HEK293 (cell line): ENCODE results near the gene RAB1A.
"Not testable (repeated sequence)": the region's sequence is repeated elsewhere in the genome, so short reads cannot be mapped to it uniquely, and the experiment has no call there.

Experiments
- PRDM1 ChIP-seq: fragments of 450-650 bp; formaldehyde crosslinking; IDR thresholded peaks from 2 replicates; pipeline ENCODE4; 2016; ENCODE audit warnings: missing biosample characterization, missing genetic modification characterization
- ZNF140 ChIP-seq: fragments of 450-650 bp; formaldehyde crosslinking; IDR thresholded peaks from 2 replicates; pipeline ENCODE4 v1.5.1; 2016; ENCODE audit warnings: missing biosample characterization, missing genetic modification characterization
- ZNF24 ChIP-seq: fragments of 450-650 bp; formaldehyde crosslinking; IDR thresholded peaks from 2 replicates; pipeline ENCODE4 v1.5.1; 2016; ENCODE audit warnings: missing biosample characterization, missing genetic modification characterization
- ZNF777 ChIP-seq: fragments of 450-650 bp; formaldehyde crosslinking; IDR thresholded peaks from 2 replicates; pipeline ENCODE4 v1.5.1; 2017; ENCODE audit warnings: missing biosample characterization, missing genetic modification characterization, borderline replicate concordance
- ZSCAN30 ChIP-seq: fragments of 450-650 bp; IDR thresholded peaks from 2 replicates; pipeline ENCODE4 v1.5.1; 2018; ENCODE audit warnings: missing biosample characterization, mild to moderate bottlenecking, missing genetic modification characterization, moderate library complexity
- TF ChIP-seq, protein P1 (sequence below): fragments of 450-650 bp; formaldehyde crosslinking; IDR thresholded peaks from 2 replicates; pipeline ENCODE4 v1.5.1; 2016; ENCODE audit warnings: missing biosample characterization, missing genetic modification characterization

- TF ChIP-seq, protein P1, sequence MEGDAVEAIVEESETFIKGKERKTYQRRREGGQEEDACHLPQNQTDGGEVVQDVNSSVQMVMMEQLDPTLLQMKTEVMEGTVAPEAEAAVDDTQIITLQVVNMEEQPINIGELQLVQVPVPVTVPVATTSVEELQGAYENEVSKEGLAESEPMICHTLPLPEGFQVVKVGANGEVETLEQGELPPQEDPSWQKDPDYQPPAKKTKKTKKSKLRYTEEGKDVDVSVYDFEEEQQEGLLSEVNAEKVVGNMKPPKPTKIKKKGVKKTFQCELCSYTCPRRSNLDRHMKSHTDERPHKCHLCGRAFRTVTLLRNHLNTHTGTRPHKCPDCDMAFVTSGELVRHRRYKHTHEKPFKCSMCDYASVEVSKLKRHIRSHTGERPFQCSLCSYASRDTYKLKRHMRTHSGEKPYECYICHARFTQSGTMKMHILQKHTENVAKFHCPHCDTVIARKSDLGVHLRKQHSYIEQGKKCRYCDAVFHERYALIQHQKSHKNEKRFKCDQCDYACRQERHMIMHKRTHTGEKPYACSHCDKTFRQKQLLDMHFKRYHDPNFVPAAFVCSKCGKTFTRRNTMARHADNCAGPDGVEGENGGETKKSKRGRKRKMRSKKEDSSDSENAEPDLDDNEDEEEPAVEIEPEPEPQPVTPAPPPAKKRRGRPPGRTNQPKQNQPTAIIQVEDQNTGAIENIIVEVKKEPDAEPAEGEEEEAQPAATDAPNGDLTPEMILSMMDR, result not testable (repeated sequence)
- not testable (repeated sequence) for TF ChIP-seq ZSCAN30, ZNF140, ZNF777, ZNF24, PRDM1 (tag by site-specific recombination)
Observed at GRCh38 chr2:65174031-65174430, 44.1 kb upstream of the RAB1A start.
